GM23248 (cell line): ENCODE results near the gene TULP4. TPM values are rescaled to one million over a fixed set of nuclear protein-coding genes. Genes with fewer than 3 reads are reported as not detected.

ENCODE experiments used
- DNase-seq: peaks from one replicate; pipeline ENCODE4 v3.0.0-alpha.2; 2015
- H2AFZ ChIP-seq: fragments of 200-600 bp; sonication (generic); 2 replicates; pipeline ENCODE4 v1.6.1; 2016; ENCODE audit warnings: antibody characterized with exemption
- H3F3A ChIP-seq: fragments of 200-600 bp; sonication (generic); 2 replicates; pipeline ENCODE4 v1.6.1; 2016; ENCODE audit warnings: mild to moderate bottlenecking, antibody characterized with exemption, mixed run types; ENCODE audit not compliant: insufficient read depth
- H3K27ac ChIP-seq: fragments of 200-600 bp; sonication (generic); 2 replicates; pipeline ENCODE4 v1.5.1; 2016; ENCODE audit warnings: mild to moderate bottlenecking
- H3K27me3 ChIP-seq: fragments of 200-600 bp; sonication (generic); replicated peaks from 2 replicates; pipeline ENCODE4 v1.6.1; 2016; ENCODE audit warnings: mild to moderate bottlenecking; ENCODE audit not compliant: insufficient read depth
- H3K36me3 ChIP-seq: fragments of 200-600 bp; sonication (generic); 2 replicates; pipeline ENCODE4 v1.6.1; 2016; ENCODE audit warnings: low read depth, mild to moderate bottlenecking
- H3K4me1 ChIP-seq: fragments of 200-600 bp; sonication (generic); 2 replicates; pipeline ENCODE4 v1.6.1; 2016; ENCODE audit warnings: mild to moderate bottlenecking; ENCODE audit not compliant: insufficient read depth
- H3K4me2 ChIP-seq: fragments of 200-600 bp; sonication (generic); one replicate; pipeline ENCODE4 v1.6.1; 2016; ENCODE audit warnings: mild to moderate bottlenecking; ENCODE audit not compliant: unreplicated experiment
- H3K4me3 ChIP-seq: fragments of 200-600 bp; sonication (generic); 2 replicates; pipeline ENCODE4 v1.5.1; 2016; ENCODE audit warnings: mild to moderate bottlenecking
- H3K79me2 ChIP-seq: fragments of 200-600 bp; sonication (generic); 2 replicates; pipeline ENCODE4 v1.6.1; 2016; ENCODE audit warnings: mild to moderate bottlenecking; ENCODE audit not compliant: insufficient read depth
- H3K9ac ChIP-seq: fragments of 200-600 bp; sonication (generic); 2 replicates; pipeline ENCODE4 v1.6.1; 2016; ENCODE audit warnings: mild to moderate bottlenecking
- H3K9me2 ChIP-seq: fragments of 200-600 bp; sonication (generic); 2 replicates; pipeline ENCODE4 v1.6.1; 2016; ENCODE audit warnings: mixed run types, mild to moderate bottlenecking, moderate library complexity; ENCODE audit not compliant: insufficient read depth
- H3K9me3 ChIP-seq: fragments of 200-600 bp; sonication (generic); one replicate; pipeline ENCODE4 v1.6.1; 2017; ENCODE audit warnings: low read depth
- H4K20me1 ChIP-seq: fragments of 200-600 bp; sonication (generic); 2 replicates; pipeline ENCODE4 v1.6.0; 2016; ENCODE audit not compliant: insufficient read depth
- EZH2 ChIP-seq: fragments of 200-600 bp; sonication (generic); IDR thresholded peaks from 2 replicates; pipeline ENCODE4 v1.6.1; 2018; ENCODE audit warnings: antibody characterized with exemption, mild to moderate bottlenecking; ENCODE audit not compliant: insufficient read depth, poor library complexity, severe bottlenecking
- EZH2phosphoT487 ChIP-seq: fragments of 200-600 bp; sonication (generic); IDR thresholded peaks from 2 replicates; pipeline ENCODE4 v1.6.1; 2018; ENCODE audit warnings: antibody characterized with exemption, moderate library complexity, mild to moderate bottlenecking, low read depth; ENCODE audit not compliant: insufficient read depth
- WGBS, 2 experiments: methylation state at CpG; one replicate each; pipeline ENCODE4 v1.1.6; 2015 to 2017; ENCODE audit warnings: low lambda C conversion rate in 2 of 2, low coverage in 1 of 2; ENCODE audit errors: missing lambda C conversion rate in 2 of 2; 5-methylcytosine and 5-hydroxymethylcytosine counted together
- in situ Hi-C: fragments of 300-500 bp; cut with MboI; formaldehyde crosslinking; loops from 2 replicates; pipeline ENCODE4 v1.15.0; 2020
- polyA plus RNA-seq: library from polyadenylated mRNA; unstranded; fragments of >200 nt; fragmentation: Nextera tagmentation; extraction: Ambion mirVana; gene quantifications from 2 replicates; pipeline ENCODE4 v1.2.1, GENCODE V29; 2016
- total RNA-seq: library from RNA; depleted of rRNA; stranded (reverse); fragments of >200 nt; shearing (Covaris generic); gene quantifications from 2 replicates; pipeline ENCODE4 v1.2.3, GENCODE V29; 2014

Gene TULP4
- total and polyA plus RNA-seq, 2 experiments from 2014 or later: 21.5 to 38.7 TPM

GRCh38 chr6:158322724-158323560 is 10.7 kb downstream of the TULP4 start:
- Histone ChIP-seq H3K9me2 (no peaks in the 10 kb centered on the region), H3K4me2 (no peak overlapping the region), H3F3A (no peaks in the 10 kb centered on the region), H4K20me1 (no peaks in the 10 kb centered on the region), H3K9ac (no peak overlapping the region), H3K27ac (no peak overlapping the region), H3K4me1 (peaks cover 28% of the 10 kb centered on the region), H2AFZ (no peak overlapping the region), H3K27me3 (no peaks in the 10 kb centered on the region), H3K36me3 (no peaks in the 10 kb centered on the region), H3K79me2 (peaks cover 72% of the 10 kb centered on the region), H3K9me3 (no peaks in the 10 kb centered on the region), H3K4me3 (no peak overlapping the region)
- peak; percentile 75 for DNase-seq
- TF ChIP-seq EZH2phosphoT487: no peak
- no peak for TF ChIP-seq EZH2
- in situ Hi-C loops: no loop called here
- WGBS, 2 experiments: 80 to 82% methylated on average over 11 of the region's 11 CpGs

GRCh38 chr6:158323561-158323958 is 11.3 kb downstream of the TULP4 start:
- H3K79me2 ChIP-seq: peaks cover 70% of the 10 kb centered on the region
- H4K20me1 ChIP-seq: no peaks in the 10 kb centered on the region

GRCh38 chr6:158324136-158324535 is 11.9 kb downstream of the TULP4 start:
- H3F3A ChIP-seq: peaks cover under 1% of the 10 kb centered on the region; the same call in 1 of the 2 replicates
- H3K4me1 ChIP-seq: peaks cover 29% of the 10 kb centered on the region
- DNase-seq: peak; percentile 53
- 79 to 80% methylated on average over 5 of the region's 5 CpGs for WGBS, 2 experiments
- no peak overlapping the region for H3K4me3 ChIP-seq
- no peak overlapping the region for H3K4me2 ChIP-seq
- H3K27me3 ChIP-seq: no peaks in the 10 kb centered on the region
- H2AFZ ChIP-seq: no peak overlapping the region
- no peaks in the 10 kb centered on the region for H4K20me1 ChIP-seq
- H3K27ac ChIP-seq: no peak overlapping the region
- TF ChIP-seq EZH2: no peak
- TF ChIP-seq EZH2phosphoT487: no peak
- H3K9me2 ChIP-seq: no peaks in the 10 kb centered on the region
- no peaks in the 10 kb centered on the region for H3K9me3 ChIP-seq
- in situ Hi-C loops: no loop called here
- H3K79me2 ChIP-seq: peaks cover 71% of the 10 kb centered on the region
- no peak overlapping the region for H3K9ac ChIP-seq
- no peaks in the 10 kb centered on the region for H3K36me3 ChIP-seq

More at GRCh38 chr6:158323561-158323958, 11.3 kb downstream of the TULP4 start:
- Histone ChIP-seq H3K36me3 (no peaks in the 10 kb centered on the region), H3K9ac (no peak overlapping the region), H3K4me2 (no peak overlapping the region), H3K9me2 (no peaks in the 10 kb centered on the region), H3K4me3 (no peak overlapping the region), H2AFZ (no peak overlapping the region), H3K4me1 (peaks cover 28% of the 10 kb centered on the region), H3K27me3 (no peaks in the 10 kb centered on the region), H3K27ac (no peak overlapping the region), H3F3A (no peaks in the 10 kb centered on the region), H3K9me3 (no peaks in the 10 kb centered on the region)
- no peak for DNase-seq
- WGBS, 2 experiments: 93 to 96% methylated on average over 2 of the region's 2 CpGs
- in situ Hi-C loops: no loop called here
- TF ChIP-seq EZH2: no peak
- TF ChIP-seq EZH2phosphoT487: no peak

GRCh38 chr6:158327211-158327610 is 14.9 kb downstream of the TULP4 start:
- H3K9me2 ChIP-seq: no peaks in the 10 kb centered on the region
- H3K4me2 ChIP-seq: no peak overlapping the region
- H3K9me3 ChIP-seq: no peaks in the 10 kb centered on the region
- no peaks in the 10 kb centered on the region for H3K27me3 ChIP-seq
- H3K36me3 ChIP-seq: no peaks in the 10 kb centered on the region
- no peak overlapping the region for H2AFZ ChIP-seq
- H3K79me2 ChIP-seq: peaks cover 67% of the 10 kb centered on the region
- peaks cover 28% of the 10 kb centered on the region for H3K4me1 ChIP-seq
- WGBS, 2 experiments: 50 to 61% methylated on average over 1 of the region's 1 CpG
- no peaks in the 10 kb centered on the region for H4K20me1 ChIP-seq
- H3K4me3 ChIP-seq: no peak overlapping the region
- TF ChIP-seq EZH2phosphoT487 (no peak), EZH2 (no peak)
- peaks cover 5% of the 10 kb centered on the region; the same call in 1 of the 2 replicates for H3F3A ChIP-seq
- no peak overlapping the region for H3K9ac ChIP-seq
- no peak overlapping the region for H3K27ac ChIP-seq
- in situ Hi-C loops: no loop called here
- DNase-seq: no peak
